Mammary microvascular endothelial cell (primary cell): Measurements from ENCODE around the gene DPY30. TPM values are rescaled to one million over a fixed set of nuclear protein-coding genes. Genes with fewer than 3 reads are reported as not detected.

Experiments
- total RNA-seq: library from RNA; depleted of rRNA; stranded (reverse); fragments of >200 nt; gene quantifications from 2 replicates; pipeline ENCODE4 v1.2.3, GENCODE V29; 2015

Gene DPY30
- total RNA-seq = 87.8 and 95.8 TPM in 2 replicates

DNA sequence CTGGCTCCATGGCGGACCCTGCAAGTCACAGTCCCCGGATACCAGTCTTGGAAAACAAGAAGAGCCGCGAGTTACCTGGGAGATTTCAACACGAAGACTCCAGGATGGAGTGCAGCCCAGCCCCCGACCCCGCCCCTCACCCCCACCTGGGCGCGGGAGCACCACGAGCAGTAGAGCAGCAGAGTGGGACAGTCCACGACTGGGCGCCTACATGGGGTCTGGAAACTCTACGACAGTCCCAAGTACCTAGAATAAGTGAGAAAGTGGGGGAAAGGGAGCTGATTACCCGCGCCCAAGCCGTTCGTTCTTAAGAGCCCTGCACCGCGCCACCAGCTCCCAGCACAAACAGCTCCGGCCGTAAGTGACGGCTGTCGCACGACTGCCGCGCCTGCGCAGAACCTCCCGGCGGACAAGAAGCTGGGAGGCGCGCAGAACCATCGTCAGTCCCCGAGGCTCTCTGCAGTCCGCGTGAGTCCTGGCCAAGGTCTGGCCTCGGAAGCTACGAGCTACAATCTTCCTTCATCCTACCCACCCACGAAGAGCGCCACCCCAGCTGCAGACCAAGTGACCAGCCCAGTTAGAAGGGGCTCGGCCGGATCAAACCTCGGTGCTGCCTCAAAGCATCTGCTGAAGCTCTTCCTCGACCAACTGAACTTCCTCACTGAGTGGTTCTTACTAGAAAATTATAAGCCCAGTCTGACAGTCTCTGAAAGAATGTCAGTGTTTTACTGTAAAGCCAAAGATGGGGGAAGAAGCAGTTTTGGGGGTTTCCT is at the start of gene DPY30:
Gene DPY30 (minus strand): TSS at position 359 of the 773 bp plus-strand sequence. CDS start 349 bp downstream, at position 10.

GRCh38 chr2:32063310-32064020 is 23.9 kb upstream of the DPY30 start, which contains the start of gene SPAST:
TSS of gene SPAST (plus strand) at chr2:32063556. CDS start at chr2:32063832, 276 bp downstream.

DNA sequence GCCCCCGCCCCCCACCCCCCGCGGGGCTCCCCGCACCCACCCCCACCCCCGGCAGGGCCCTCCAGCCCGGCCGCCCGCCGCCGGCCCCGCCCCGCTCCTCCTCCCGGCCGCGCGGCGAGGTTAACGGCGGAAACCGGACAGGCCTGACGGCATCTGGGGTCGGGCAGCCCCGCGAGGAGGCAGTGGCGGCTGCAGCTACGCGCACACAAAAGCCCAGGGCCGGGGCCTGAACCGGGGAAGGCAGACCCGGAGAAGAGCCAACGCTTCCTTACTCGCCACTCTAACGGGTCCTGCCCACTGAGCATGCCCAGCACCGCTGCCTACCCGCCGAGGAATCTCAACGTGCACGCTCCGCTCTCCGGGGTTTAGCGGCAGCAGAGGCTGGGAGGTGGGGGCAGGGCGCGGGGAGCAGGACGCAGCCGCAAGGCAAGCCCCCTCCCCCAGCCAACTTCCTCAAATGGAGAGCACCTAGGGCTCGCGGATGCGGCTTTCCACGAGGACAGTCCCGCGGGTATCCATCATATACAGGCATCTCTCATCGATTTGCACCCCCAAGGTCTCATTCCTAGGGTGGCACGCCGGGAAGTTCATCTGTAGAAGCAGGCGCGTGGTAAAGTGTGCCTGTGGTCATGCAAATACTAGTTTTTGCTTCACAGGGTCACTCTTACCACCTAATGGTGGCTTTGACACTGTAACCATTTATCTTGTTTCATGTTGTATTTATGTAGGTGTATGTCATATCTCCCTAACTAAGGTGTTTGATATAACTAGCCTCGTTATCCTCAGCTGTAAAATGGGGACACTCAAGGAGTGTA is 28.7 kb downstream of the DPY30 start, which contains the start of gene MEMO1:
Gene MEMO1 (minus strand): TSS at position 339 of the 815 bp plus-strand sequence. CDS start 761 bp downstream, outside the sequence.

Other genes with a start within 250 kb of the DPY30 start
- 54.4 and 65.5 TPM in 2 replicates for gene MEMO1, start 28.8 kb downstream of the DPY30 start, total RNA-seq
- 14.3 and 18.9 TPM in 2 replicates for gene SPAST, start 23.8 kb upstream of the DPY30 start, total RNA-seq
- 16.4 and 16.7 TPM in 2 replicates for gene SLC30A6, start 126.1 kb upstream of the DPY30 start, total RNA-seq
- not detected in 2 replicates for gene NLRC4, start 225.1 kb upstream of the DPY30 start, total RNA-seq
- gene YIPF4, start 238.1 kb upstream of the DPY30 start, total RNA-seq = 13.5 and 22.4 TPM in 2 replicates